ENCODE results near the gene POMT2.

POMT2 gene

GRCh38 chr14:77250927-77251326 is 69.8 kb downstream of the POMT2 start:
- DNase-seq (ENCODE audit: low read depth, low spot score): no peak
- TF ChIP-seq, protein P1, sequence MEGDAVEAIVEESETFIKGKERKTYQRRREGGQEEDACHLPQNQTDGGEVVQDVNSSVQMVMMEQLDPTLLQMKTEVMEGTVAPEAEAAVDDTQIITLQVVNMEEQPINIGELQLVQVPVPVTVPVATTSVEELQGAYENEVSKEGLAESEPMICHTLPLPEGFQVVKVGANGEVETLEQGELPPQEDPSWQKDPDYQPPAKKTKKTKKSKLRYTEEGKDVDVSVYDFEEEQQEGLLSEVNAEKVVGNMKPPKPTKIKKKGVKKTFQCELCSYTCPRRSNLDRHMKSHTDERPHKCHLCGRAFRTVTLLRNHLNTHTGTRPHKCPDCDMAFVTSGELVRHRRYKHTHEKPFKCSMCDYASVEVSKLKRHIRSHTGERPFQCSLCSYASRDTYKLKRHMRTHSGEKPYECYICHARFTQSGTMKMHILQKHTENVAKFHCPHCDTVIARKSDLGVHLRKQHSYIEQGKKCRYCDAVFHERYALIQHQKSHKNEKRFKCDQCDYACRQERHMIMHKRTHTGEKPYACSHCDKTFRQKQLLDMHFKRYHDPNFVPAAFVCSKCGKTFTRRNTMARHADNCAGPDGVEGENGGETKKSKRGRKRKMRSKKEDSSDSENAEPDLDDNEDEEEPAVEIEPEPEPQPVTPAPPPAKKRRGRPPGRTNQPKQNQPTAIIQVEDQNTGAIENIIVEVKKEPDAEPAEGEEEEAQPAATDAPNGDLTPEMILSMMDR (IDR thresholded peaks at IDR 0.05; ENCODE audit: insufficient read depth, low read length, missing control alignments): no peak
- ChIA-PET POLR2A (no interaction called here), CTCF (no interaction called here)
- H3K4me3 ChIP-seq (ENCODE audit: low read depth, low read length): no peak overlapping the region

DNA sequence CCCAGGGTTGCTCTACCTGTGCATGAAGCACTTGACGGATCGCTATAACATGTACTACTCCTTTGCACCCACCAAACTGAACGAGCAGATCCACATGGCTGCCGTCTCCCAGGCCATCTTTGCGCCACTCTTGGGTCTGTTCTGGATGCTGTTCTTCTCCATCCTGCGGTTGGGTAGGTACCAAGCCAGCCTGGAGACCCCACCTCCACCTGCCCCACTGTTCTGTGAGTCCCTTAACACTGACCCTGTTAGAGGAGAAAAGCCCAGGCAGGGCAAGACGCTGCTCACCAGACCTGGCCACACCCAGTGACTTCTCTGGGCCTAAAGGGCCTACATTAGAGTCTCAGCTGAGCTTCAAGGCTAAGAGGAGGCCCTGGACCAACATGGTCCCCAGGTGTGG is 71.4 kb downstream of the POMT2 start:
- no peak for DNase-seq (ENCODE audit: low read depth, low spot score)
- CTCF ChIA-PET: no interaction called here
- POLR2A ChIA-PET: no interaction called here
- no peak overlapping the region for H3K4me3 ChIP-seq (ENCODE audit: low read depth, low read length)
- TF ChIP-seq, protein P1 (IDR thresholded peaks at IDR 0.05; ENCODE audit: insufficient read depth, low read length, missing control alignments): no peak

- POLR2A ChIA-PET: no interaction called here
- no peak overlapping the region for H3K4me3 ChIP-seq (ENCODE audit: low read depth, low read length)
- DNase-seq (ENCODE audit: low read depth, low spot score): no peak
- CTCF ChIA-PET: no interaction called here
- TF ChIP-seq, protein P1 (IDR thresholded peaks at IDR 0.05; ENCODE audit: insufficient read depth, low read length, missing control alignments): no peak
Measured at GRCh38 chr14:77248666-77249065, 72.0 kb downstream of the POMT2 start.

DNA sequence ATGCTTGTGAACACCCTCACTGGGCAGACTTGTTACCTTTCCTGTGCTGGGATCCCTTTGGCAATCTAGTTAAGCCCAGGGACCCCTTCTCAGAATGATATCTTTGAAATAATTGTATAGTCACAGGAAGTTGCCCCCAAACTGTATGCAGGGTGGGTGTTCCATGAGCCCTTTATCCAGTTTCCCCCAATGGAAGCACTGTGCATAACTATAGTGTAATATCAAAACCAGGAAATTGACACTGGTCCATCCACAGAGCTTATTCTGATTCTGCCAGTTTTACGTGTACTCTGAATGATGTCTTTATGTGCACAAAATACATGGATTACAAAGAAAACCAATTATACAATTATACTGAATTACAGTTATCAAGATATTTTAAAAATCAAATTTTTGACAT is 73.9 kb downstream of the POMT2 start:
- H3K4me3 ChIP-seq (ENCODE audit: low read depth, low read length): no peak overlapping the region
- TF ChIP-seq, protein P1 (IDR thresholded peaks at IDR 0.05; ENCODE audit: insufficient read depth, low read length, missing control alignments): no peak
- POLR2A ChIA-PET: interaction anchor here (0.6 kb wide), 1 partner anchor 261 kb away, joined by 3 read pairs; no protein-coding TSS in a partner anchor
- CTCF ChIA-PET: no interaction called here
- DNase-seq (ENCODE audit: low read depth, low spot score): no peak

GRCh38 chr14:77245820-77246219 is 74.9 kb downstream of the POMT2 start:
- TF ChIP-seq, protein P1 (IDR thresholded peaks at IDR 0.05; ENCODE audit: insufficient read depth, low read length, missing control alignments): no peak
- POLR2A ChIA-PET: no interaction called here
- no peak overlapping the region for H3K4me3 ChIP-seq (ENCODE audit: low read depth, low read length)
- CTCF ChIA-PET: no interaction called here
- no peak for DNase-seq (ENCODE audit: low read depth, low spot score)

DNA sequence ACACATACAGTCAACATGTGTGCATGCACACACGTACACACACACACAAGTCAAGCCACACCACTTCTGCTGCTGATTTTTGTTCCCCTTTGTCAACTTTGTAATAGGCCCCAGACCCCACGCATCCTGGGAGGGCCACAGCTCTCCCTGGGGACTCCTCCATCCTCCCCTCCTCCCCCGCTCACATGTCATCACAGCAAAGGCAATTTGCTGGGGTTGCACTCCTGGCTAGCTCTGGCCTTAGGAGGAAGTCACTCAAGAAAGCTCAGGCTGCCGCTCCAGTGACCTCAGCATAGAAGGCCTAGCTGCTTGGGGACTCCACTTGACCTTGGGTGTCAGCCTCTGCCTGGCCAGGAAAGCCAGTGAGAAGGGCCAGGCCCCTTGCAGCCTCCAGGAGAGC is 76.8 kb downstream of the POMT2 start:
- no peak for DNase-seq (ENCODE audit: low read depth, low spot score)
- no peak overlapping the region for H3K4me3 ChIP-seq (ENCODE audit: low read depth, low read length)
- ChIA-PET POLR2A (no interaction called here), CTCF (no interaction called here)
- TF ChIP-seq, protein P1 (IDR thresholded peaks at IDR 0.05; ENCODE audit: insufficient read depth, low read length, missing control alignments): no peak

All from AG04449 (cell line).